B cell (primary cell): ENCODE results near the gene ATP6V0E1. TPM values are rescaled to one million over a fixed set of nuclear protein-coding genes. Genes with fewer than 3 reads are reported as not detected.
"Not testable (repeated sequence)": the region's sequence is repeated elsewhere in the genome, so short reads cannot be mapped to it uniquely, and the experiment has no call there.

Experiments used
- ATAC-seq: fragments of 200-7000 bp; cut with Tn5 transposase; one replicate; pipeline ENCODE4 v1.10.0; 2021; ENCODE audit warnings: low read depth, mild to moderate bottlenecking, moderate number of reproducible peaks, moderate library complexity
- CTCF ChIA-PET: fragments of 350-600 bp; sonication (Branson Sonifier 250); formaldehyde crosslinking; loops from one replicate; lab custom pipeline; 2021; ENCODE audit warnings: antibody characterized with exemption, inconsistent platforms; lab: Charles Lee
- POLR2A ChIA-PET: fragments of 350-600 bp; sonication (Branson Sonifier 250); formaldehyde crosslinking; loops from one replicate; lab custom pipeline; 2021; ENCODE audit warnings: antibody characterized with exemption; lab: Charles Lee
- DNase-seq: peaks from one replicate; pipeline ENCODE4 v3.0.0; 2013
- H2AFZ ChIP-seq: 2 replicates; pipeline ENCODE4 v1.6.1; 2012; ENCODE audit warnings: mild to moderate bottlenecking, low read depth, low read length; ENCODE audit not compliant: insufficient read depth, poor library complexity, severe bottlenecking
- H3K27ac ChIP-seq, 2 donors: 1 replicate in 1 of 2; 2 replicates in 1 of 2; pipeline ENCODE4 v1.5.1; 2012 to 2013; ENCODE audit warnings: low read length in 2 of 2, mild to moderate bottlenecking in 2 of 2, moderate library complexity in 1 of 2
- H3K27me3 ChIP-seq, 4 experiments: fragments of 200-600 bp in 1 of 4; sonication (generic) in 1 of 4; replicated peaks in 1 of 4; 1 replicate in 2 of 4; 2 replicates in 2 of 4; pipeline versions ENCODE4 v1.6.1 to v1.7.0; 2013 to 2016; ENCODE audit warnings: low read length in 3 of 4, mild to moderate bottlenecking in 2 of 4, mixed read lengths in 1 of 4, moderate library complexity in 1 of 4; ENCODE audit not compliant: insufficient read depth in 4 of 4, control insufficient read depth in 3 of 4; ENCODE audit errors: control extremely low read depth in 1 of 4
- H3K36me3 ChIP-seq, 2 experiments: replicated peaks in 1 of 2; 1 replicate in 1 of 2; 2 replicates in 1 of 2; pipeline versions ENCODE4 v1.6.1 to v1.7.1; 2013; ENCODE audit warnings: low read length in 1 of 2; ENCODE audit not compliant: insufficient read depth in 2 of 2, control insufficient read depth in 1 of 2; ENCODE audit errors: control extremely low read depth in 1 of 2, extremely low read depth in 1 of 2
- H3K4me1 ChIP-seq, 2 donors: fragments of 200-600 bp in 1 of 2; sonication (generic) in 1 of 2; 1 replicate in 1 of 2; 2 replicates in 1 of 2; pipeline versions ENCODE4 v1.5.1 to v1.6.1; 2013 to 2017; ENCODE audit warnings: low read length in 2 of 2; ENCODE audit not compliant: control insufficient read depth in 2 of 2, insufficient read depth in 2 of 2
- H3K4me2 ChIP-seq: replicated peaks from 2 replicates; pipeline ENCODE3; 2012; ENCODE audit warnings: mild to moderate bottlenecking, low read depth, low read length; ENCODE audit not compliant: poor library complexity, severe bottlenecking
- H3K4me3 ChIP-seq, 5 experiments: fragments of 200-600 bp in 1 of 5; sonication (generic) in 1 of 5; 1 replicate in 3 of 5; 2 replicates in 2 of 5; pipeline versions ENCODE4 v1.5.1 to v1.7.0; 2011 to 2016; ENCODE audit warnings: low read length in 4 of 5, mild to moderate bottlenecking in 4 of 5, low read depth in 2 of 5, control low read depth in 1 of 5, moderate library complexity in 1 of 5; ENCODE audit not compliant: insufficient read depth in 1 of 5; ENCODE audit errors: control extremely low read depth in 1 of 5, extremely low read depth in 1 of 5
- H3K79me2 ChIP-seq: fragments of 200-600 bp; sonication (generic); one replicate; pipeline ENCODE4 v1.6.0; 2016; ENCODE audit warnings: low read length; ENCODE audit not compliant: control insufficient read depth, insufficient read depth
- H3K9ac ChIP-seq: fragments of 200-600 bp; sonication (generic); 2 replicates; pipeline ENCODE4 v1.6.1; 2017; ENCODE audit warnings: mild to moderate bottlenecking, low read length, moderate library complexity
- H3K9me3 ChIP-seq, 3 donors: one replicate each; pipeline versions ENCODE4 v1.6.1 to v1.7.1; 2013; ENCODE audit warnings: low read length in 2 of 3; ENCODE audit not compliant: control insufficient read depth in 2 of 3, insufficient read depth in 1 of 3; ENCODE audit errors: control extremely low read depth in 1 of 3
- H4K20me1 ChIP-seq: 2 replicates; pipeline ENCODE4 v1.6.0; 2012; ENCODE audit warnings: mild to moderate bottlenecking, low read length; ENCODE audit not compliant: insufficient read depth, control insufficient read depth, poor library complexity, severe bottlenecking
- H3K27ac Mint-ChIP-seq: one replicate; pipeline ENCODE4 v1.8.0; 2021; ENCODE audit warnings: mixed read lengths
- H3K27me3 Mint-ChIP-seq: one replicate; pipeline ENCODE4 v1.8.0; 2021; ENCODE audit warnings: mixed read lengths
- H3K4me1 Mint-ChIP-seq: one replicate; pipeline ENCODE4 v1.8.0; 2021; ENCODE audit warnings: mixed read lengths
- H3K4me3 Mint-ChIP-seq: one replicate; pipeline ENCODE4 v1.8.0; 2021; ENCODE audit warnings: mixed read lengths
- H3K9me3 Mint-ChIP-seq: one replicate; pipeline ENCODE4 v1.8.0; 2022; ENCODE audit warnings: mixed read lengths; ENCODE audit not compliant: insufficient read depth
- CTCF ChIP-seq: fragments of 200-600 bp; IDR thresholded peaks from one replicate; pipeline ENCODE4 v1.8.0; 2022; ENCODE audit warnings: antibody characterized with exemption, mild to moderate bottlenecking
- EZH2 ChIP-seq: IDR thresholded peaks from 2 replicates; pipeline ENCODE4 v1.6.1; 2012; ENCODE audit warnings: borderline replicate concordance, low read depth, mild to moderate bottlenecking, moderate library complexity, low read length; ENCODE audit not compliant: insufficient read depth, poor library complexity, severe bottlenecking
- WGBS: methylation state at CpG from one replicate; pipeline ENCODE4 v1.1.5; 2013; ENCODE audit warnings: missing lambda C conversion rate; ENCODE audit not compliant: insufficient coverage; 5-methylcytosine and 5-hydroxymethylcytosine counted together
- intact Hi-C: fragments of 100-400 bp; cut with micrococcal nuclease; formaldehyde crosslinking; loops from one replicate; pipeline ENCODE4 v1.10.0; 2022
- polyA plus RNA-seq: library from polyadenylated mRNA; depleted of rRNA; stranded (reverse); fragments of >200 nt; gene quantifications from 2 replicates; pipeline ENCODE4 v1.2.3, GENCODE V29; 2012
- total RNA-seq, 2 donors: library from RNA; stranded (reverse); fragments of 120-200 nt in 1 of 2; gene quantifications; 1 replicate in 1 of 2; 2 replicates in 1 of 2; pipeline versions ENCODE4 v1.2.3 to v1.2.4, GENCODE V29; 2013 to 2022

The ATP6V0E1 gene
- total and polyA plus RNA-seq, 2 donors (not counting 1 experiment from before 2014, with no cell fraction given), result 93.8 to 127 TPM

- 64% methylated on average over 3 of the region's 4 CpGs for WGBS
- ChIA-PET POLR2A (no interaction called here), CTCF (interaction anchor here (0.7 kb wide), 1 partner anchor 10 kb away, joined by 3 read pairs; no protein-coding TSS in a partner anchor)
- no peak overlapping the region for H3K4me3 Mint-ChIP-seq
- no peak for TF ChIP-seq CTCF
- no peak for TF ChIP-seq EZH2
- H4K20me1 ChIP-seq, result peaks cover 21% of the 10 kb centered on the region
- no peak overlapping the region for H3K27ac Mint-ChIP-seq
- H3K9me3 ChIP-seq, result no peaks in the 10 kb centered on the region
- H3K4me3 ChIP-seq, result no peak overlapping the region
- intact Hi-C loops, result no loop called here
- H3K27me3 ChIP-seq, result no peaks in the 10 kb centered on the region
- H3K4me1 ChIP-seq, result peaks cover 24 to 28% of the 10 kb centered on the region in 2 donors
- H3K4me2 ChIP-seq, result peak overlapping the region; percentile 56
- H3K4me1 Mint-ChIP-seq, result peaks cover 12% of the 10 kb centered on the region
- H3K27me3 Mint-ChIP-seq, result no peaks in the 10 kb centered on the region
- peaks cover 87% of the 10 kb centered on the region for H3K79me2 ChIP-seq
- peaks cover 8 to 9% of the 10 kb centered on the region in 2 experiments for H3K36me3 ChIP-seq
- ATAC-seq, result no peak
- peak overlapping the region; percentile 24 to 79 for H3K27ac ChIP-seq
- H2AFZ ChIP-seq, result peak overlapping the region; percentile 43
- H3K9ac ChIP-seq, result peak overlapping the region; percentile 28
- no peak for DNase-seq
- no peaks in the 10 kb centered on the region for H3K9me3 Mint-ChIP-seq
These were observed 45.3 kb downstream of the ATP6V0E1 start for GRCh38 chr5:173028811-173029327.

GRCh38 chr5:173029499-173029921 lies 45.9 kb downstream of the ATP6V0E1 start:
- no peak for ATAC-seq
- peak overlapping the region; percentile 28 for H3K9ac ChIP-seq
- CTCF ChIA-PET, result interaction anchor here (0.6 to 1.0 kb wide), 3 partner anchors 11 to 42 kb away, joined by 3 read pairs; no protein-coding TSS in a partner anchor
- H3K4me2 ChIP-seq, result peak overlapping the region; percentile 56
- DNase-seq, result peak; percentile 30
- no peaks in the 10 kb centered on the region for H3K27me3 ChIP-seq
- peak overlapping the region; percentile 24 to 79 for H3K27ac ChIP-seq
- no peak overlapping the region for H3K4me3 Mint-ChIP-seq
- peaks cover 27 to 34% of the 10 kb centered on the region in 2 donors for H3K4me1 ChIP-seq
- no peak overlapping the region for H3K4me3 ChIP-seq
- TF ChIP-seq EZH2, result no peak
- no peak for TF ChIP-seq CTCF
- peaks cover 16% of the 10 kb centered on the region for H3K4me1 Mint-ChIP-seq
- H2AFZ ChIP-seq, result peak overlapping the region; percentile 43
- peaks cover 8 to 9% of the 10 kb centered on the region in 2 experiments for H3K36me3 ChIP-seq
- no peaks in the 10 kb centered on the region for H3K9me3 Mint-ChIP-seq
- no peaks in the 10 kb centered on the region for H3K9me3 ChIP-seq
- peaks cover 21% of the 10 kb centered on the region for H4K20me1 ChIP-seq
- intact Hi-C loops, result no loop called here
- H3K79me2 ChIP-seq, result peaks cover 84% of the 10 kb centered on the region
- no peaks in the 10 kb centered on the region for H3K27me3 Mint-ChIP-seq
- WGBS, result 28% methylated on average over 5 of the region's 5 CpGs
- POLR2A ChIA-PET, result no interaction called here
- no peak overlapping the region for H3K27ac Mint-ChIP-seq

- H3K9me3 Mint-ChIP-seq, H3K27ac Mint-ChIP-seq, ATAC-seq, H3K27me3 ChIP-seq, H3K9ac ChIP-seq, CTCF ChIA-PET, POLR2A ChIA-PET, intact Hi-C loops, H3K4me3 ChIP-seq, H3K4me2 ChIP-seq, DNase-seq, H3K9me3 ChIP-seq, H3K4me3 Mint-ChIP-seq, H2AFZ ChIP-seq, H3K27me3 Mint-ChIP-seq, H3K27ac ChIP-seq, H4K20me1 ChIP-seq, H3K36me3 ChIP-seq: not testable (repeated sequence)
- H3K4me1 Mint-ChIP-seq, result peaks cover 40% of the 10 kb centered on the region
- WGBS, result no CpG with 5 or more reads among the region's 3 CpGs
- Histone ChIP-seq H3K4me1 (peaks cover 46 to 58% of the 10 kb centered on the region in 2 donors), H3K79me2 (peaks cover 70% of the 10 kb centered on the region)
These were observed 48.5 kb downstream of the ATP6V0E1 start for GRCh38 chr5:173032096-173032495.
